ENCODE results near the gene ROGDI. TPM values are rescaled to one million over a fixed set of nuclear protein-coding genes. Genes with fewer than 3 reads are reported as not detected.

ROGDI gene
- total and polyA plus RNA-seq, 9 of the 15 experiments (the other 6 are each of a cell fraction or from before 2014, with no cell fraction given): 0.97 to 37.3 (median 16.5) TPM

- TF ChIP-seq SMARCE1 (IDR thresholded peaks at IDR 0.05): no peak
Observed at GRCh38 chr16:4803401-4803844, 990 bp upstream of the ROGDI start (continued).

GRCh38 chr16:4802659-4803287 is 340 bp upstream of the ROGDI start:
- peaks cover 6% of the 10 kb centered on the region; the same call in 2 of the 3 replicates for H3K79me2 ChIP-seq (ENCODE audit: control insufficient read depth, insufficient read depth, low read length)
- 1% methylated on average over 21 of the region's 59 CpGs for WGBS (ENCODE audit: insufficient coverage, low coverage, missing lambda C conversion rate)
- ChIA-PET CTCF (ENCODE audit: low intra/inter-chr PET ratio) (no interaction called here), POLR2A (interaction anchor here (0.5 to 1.8 kb wide), 8 partner anchors 11 to 101 kb away, joined by 3 to 7 read pairs (median 4); no protein-coding TSS in a partner anchor)
- no peaks in the 10 kb centered on the region for H3K9me3 ChIP-seq (replicated peaks; ENCODE audit: control insufficient read depth, insufficient read depth, low read depth, low read length)
- no TSS peak for BruUV-seq (replicated peaks)
- peak overlapping the region; percentile 89 for H3K4me3 ChIP-seq
- peak overlapping the region; percentile 46 to 89 for H3K9ac ChIP-seq (ENCODE audit: insufficient read depth in 1 of 2, low read depth in 2 of 2, low read length in 2 of 2)
- peak overlapping the region; percentile 79 for H3K4me2 ChIP-seq (ENCODE audit: insufficient read depth, low read length)
- no peaks in the 10 kb centered on the region for H3K27me3 ChIP-seq (ENCODE audit: control insufficient read depth in 2 of 2, insufficient read depth in 2 of 2, low read length in 2 of 2)
- intact Hi-C loops (cut with micrococcal nuclease): loop anchor here (2.0 to 5.0 kb wide), 2 partner anchors 44 to 85 kb away; partner anchors contain the start of genes GLYR1 and UBN1
- peak; percentile 89 for FAIRE-seq
- no peaks in the 10 kb centered on the region; the same call in 1 of the 2 replicates for H4K20me1 ChIP-seq (replicated peaks; ENCODE audit: control insufficient read depth, insufficient read depth, low read length)
- H3K4me1 ChIP-seq (replicated peaks in 1 of 2; ENCODE audit: control insufficient read depth in 2 of 2, insufficient read depth in 2 of 2, low read length in 2 of 2): peaks cover 35 to 65% of the 10 kb centered on the region in 2 experiments
- peak overlapping the region; percentile 78 for H3K27ac ChIP-seq (ENCODE audit: extremely low read depth, low read depth, low read length)
- in situ Hi-C loops (cut with MboI): no loop called here
- peak overlapping the region; percentile 91 for H2AFZ ChIP-seq (ENCODE audit: low read depth, low read length)
- peak; percentile 96 for ATAC-seq
- peaks cover 45% of the 10 kb centered on the region for H3K36me3 ChIP-seq (ENCODE audit: control insufficient read depth, insufficient read depth, low read length)
- peak; percentile 94 to 98 (median 96) for DNase-seq (ENCODE audit: extremely low read depth in 1 of 4, low spot score in 3 of 4)
- no peaks in the 10 kb centered on the region for H3K9me1 ChIP-seq (ENCODE audit: control insufficient read depth, insufficient read depth, low read length)
- TF ChIP-seq ZNF12 (CRISPR knock-in tag; IDR thresholded peaks at IDR 0.05) (no peak), RNF219 (CRISPR knock-in tag; IDR thresholded peaks at IDR 0.05) (no peak), KDM5B (IDR thresholded peaks at IDR 0.05; ENCODE audit: insufficient replicate concordance, low read depth, low read length) (no peak), HDAC2 (IDR thresholded peaks at IDR 0.05) (no peak), OTX1 (CRISPR knock-in tag; IDR thresholded peaks at IDR 0.05) (no peak), MLX (CRISPR knock-in tag; conservative IDR thresholded peaks at IDR 0.05) (no peak), HIVEP1 (CRISPR knock-in tag; IDR thresholded peaks at IDR 0.05) (no peak), NFE2L1 (tag; IDR thresholded peaks at IDR 0.05; ENCODE audit: borderline replicate concordance, low read depth) (no peak), POU5F1 (IDR thresholded peaks at IDR 0.05; ENCODE audit: borderline replicate concordance, low read depth, low read length, partially characterized antibody) (no peak), ZNF274 (IDR thresholded peaks at IDR 0.05; ENCODE audit: borderline replicate concordance, low read depth, low read length) (no peak), MTA3 (IDR thresholded peaks at IDR 0.05; ENCODE audit: borderline replicate concordance) (peak; percentile 79; the same call in 1 of the 2 replicates), KLF1 (tag; IDR thresholded peaks at IDR 0.05) (no peak), NR3C1 (CRISPR knock-in tag; IDR thresholded peaks at IDR 0.05) (no peak), MECOM (CRISPR knock-in tag; IDR thresholded peaks at IDR 0.05) (no peak), ZNF280A (IDR thresholded peaks at IDR 0.05; ENCODE audit: low read depth, partially characterized antibody) (no peak)

Data from K562 (cell line).